Mesothelial cell of epicardium (in vitro differentiated cells): ENCODE data around the gene DNM3. TPM values are rescaled to one million over a fixed set of nuclear protein-coding genes. Genes with fewer than 3 reads are reported as not detected.

Experiments used
- DNase-seq, 2 experiments: peaks; one replicate each; pipeline ENCODE4 v3.0.0; 2021; ENCODE audit warnings: low spot score in 2 of 2; ENCODE audit not compliant: unreplicated experiment in 2 of 2
- H3K27ac Mint-ChIP-seq: 2 replicates; pipeline ENCODE4 v1.8.0; 2021; ENCODE audit warnings: mixed read lengths
- H3K27me3 Mint-ChIP-seq: 2 replicates; pipeline ENCODE4 v1.8.0; 2021; ENCODE audit warnings: low read depth, mixed read lengths
- H3K36me3 Mint-ChIP-seq: 2 replicates; pipeline ENCODE4 v1.8.0; 2021; ENCODE audit warnings: mixed read lengths
- H3K4me1 Mint-ChIP-seq: 2 replicates; pipeline ENCODE4 v1.8.0; 2021; ENCODE audit warnings: mixed read lengths
- H3K4me3 Mint-ChIP-seq: 2 replicates; pipeline ENCODE4 v1.8.0; 2021; ENCODE audit warnings: mild to moderate bottlenecking, moderate library complexity, mixed read lengths
- H3K9me3 Mint-ChIP-seq: 2 replicates; pipeline ENCODE4 v1.8.0; 2021; ENCODE audit warnings: mixed read lengths
- CTCF ChIP-seq: fragments of 200-600 bp; sonication (generic); IDR thresholded peaks from one replicate; pipeline ENCODE4 v1.5.0; 2021; ENCODE audit warnings: antibody characterized with exemption; ENCODE audit not compliant: unreplicated experiment
- total RNA-seq: library from RNA; stranded (reverse); gene quantifications from 3 replicates; pipeline ENCODE4 v1.2.1, GENCODE V29; 2021

DNM3 gene
- total RNA-seq, 1 donor from 2014 or later, result 5.0 TPM

DNA sequence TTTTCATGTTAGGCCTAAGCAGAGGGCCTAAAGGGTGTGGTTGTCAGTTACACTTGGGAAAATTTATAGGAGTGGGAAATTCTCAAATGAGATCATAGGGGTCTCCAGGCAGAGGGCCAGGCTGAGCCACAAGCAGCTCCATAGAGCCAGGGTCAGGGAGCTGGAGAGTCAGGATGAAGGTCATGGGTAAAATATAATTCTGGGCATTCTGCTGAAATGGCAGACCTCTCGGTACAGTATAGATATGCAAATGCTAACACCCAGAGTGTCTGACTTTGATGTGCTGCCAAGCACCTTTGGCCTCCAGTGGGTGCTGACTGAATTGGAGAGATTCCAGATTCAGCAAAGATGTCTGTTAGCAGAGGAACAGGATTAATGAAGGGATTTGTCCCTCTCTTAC is 40.1 kb downstream of the DNM3 start:
- no peak for DNase-seq
- peaks cover 8% of the 10 kb centered on the region for H3K4me1 Mint-ChIP-seq
- TF ChIP-seq CTCF, result no peak
- H3K4me3 Mint-ChIP-seq, result no peak overlapping the region
- no peak overlapping the region for H3K27ac Mint-ChIP-seq
- no peaks in the 10 kb centered on the region for H3K27me3 Mint-ChIP-seq
- H3K36me3 Mint-ChIP-seq, result no peaks in the 10 kb centered on the region
- H3K9me3 Mint-ChIP-seq, result no peaks in the 10 kb centered on the region

DNA sequence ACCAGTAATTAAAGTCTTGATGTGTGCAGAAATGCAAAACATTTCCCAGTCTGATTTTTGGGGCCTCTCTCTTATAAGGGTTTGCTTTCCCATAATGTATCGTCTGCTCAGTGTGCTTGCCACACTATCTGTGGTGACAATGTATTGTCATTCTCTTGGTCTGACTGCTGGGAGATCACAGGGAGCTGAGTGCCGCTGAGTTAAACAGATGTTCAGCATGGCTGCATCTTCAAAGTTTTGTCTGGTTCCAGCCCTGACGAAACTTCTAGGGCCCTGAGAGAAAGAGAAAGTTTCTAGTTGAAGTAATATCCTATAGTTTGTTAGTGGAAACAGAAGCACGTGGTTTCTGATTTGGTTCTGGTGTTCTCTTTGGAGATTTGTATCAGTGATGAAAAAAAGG is 42.6 kb downstream of the DNM3 start:
- H3K4me1 Mint-ChIP-seq, result peaks cover 4% of the 10 kb centered on the region
- no peak overlapping the region for H3K4me3 Mint-ChIP-seq
- no peaks in the 10 kb centered on the region for H3K27me3 Mint-ChIP-seq
- no peak for DNase-seq
- no peaks in the 10 kb centered on the region for H3K36me3 Mint-ChIP-seq
- peaks cover 4% of the 10 kb centered on the region for H3K9me3 Mint-ChIP-seq
- TF ChIP-seq CTCF, result no peak
- no peak overlapping the region for H3K27ac Mint-ChIP-seq

- Mint-ChIP-seq H3K4me1 (peaks cover 4% of the 10 kb centered on the region), H3K9me3 (peaks cover 4% of the 10 kb centered on the region), H3K27me3 (no peaks in the 10 kb centered on the region), H3K27ac (no peak overlapping the region), H3K36me3 (no peaks in the 10 kb centered on the region), H3K4me3 (no peak overlapping the region)
- DNase-seq, result no peak
- TF ChIP-seq CTCF, result no peak
These were observed 43.2 kb downstream of the DNM3 start for GRCh38 chr1:171884475-171884874.

- H3K27ac Mint-ChIP-seq, result no peak overlapping the region
These were observed 48.8 kb downstream of the DNM3 start for GRCh38 chr1:171890131-171890530.

DNA sequence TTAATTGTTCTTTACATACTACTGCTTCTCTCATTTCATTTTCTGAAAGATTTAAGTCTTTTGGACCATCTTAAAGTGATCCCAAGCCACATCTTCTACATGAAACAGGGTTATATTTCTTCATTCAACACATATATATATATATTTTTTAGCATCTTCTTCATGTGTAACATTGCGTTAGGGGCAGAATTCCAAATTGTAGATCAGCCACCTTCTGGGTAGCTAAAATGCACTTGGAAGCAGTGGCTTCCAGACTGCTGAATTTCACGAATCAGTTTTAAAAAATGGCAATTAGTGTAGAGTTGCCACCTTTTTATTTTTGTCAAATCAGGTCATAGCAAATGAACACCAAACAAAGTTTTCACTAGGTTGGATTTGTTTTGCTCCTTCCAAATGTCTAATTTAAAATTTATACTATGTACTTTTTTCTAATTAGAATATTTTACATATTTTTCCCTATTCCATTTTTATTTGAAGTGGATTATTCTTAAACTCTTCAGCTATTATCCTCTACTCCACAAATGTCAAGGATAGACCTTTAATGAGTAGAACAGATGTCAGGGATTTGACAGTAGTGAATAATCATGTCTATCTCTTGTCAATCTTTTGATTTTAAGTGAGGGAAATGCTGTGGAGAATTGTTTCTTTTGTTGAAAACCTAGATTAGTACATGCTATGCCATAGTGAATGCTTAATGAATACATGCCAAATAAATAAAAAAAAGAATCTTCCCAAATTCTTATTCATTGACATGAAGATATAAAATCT is 55.8 kb downstream of the DNM3 start:
- no peak overlapping the region for H3K27ac Mint-ChIP-seq
- DNase-seq, result no peak
- H3K4me3 Mint-ChIP-seq, result no peak overlapping the region
- H3K36me3 Mint-ChIP-seq, result no peaks in the 10 kb centered on the region
- TF ChIP-seq CTCF, result no peak
- H3K4me1 Mint-ChIP-seq, result peaks cover 17% of the 10 kb centered on the region
- H3K27me3 Mint-ChIP-seq, result no peaks in the 10 kb centered on the region
- H3K9me3 Mint-ChIP-seq, result peaks cover 10% of the 10 kb centered on the region

More at GRCh38 chr1:171890131-171890530, 48.8 kb downstream of the DNM3 start:
- Mint-ChIP-seq H3K4me1 (no peaks in the 10 kb centered on the region), H3K4me3 (no peak overlapping the region), H3K9me3 (peaks cover 21% of the 10 kb centered on the region), H3K36me3 (no peaks in the 10 kb centered on the region), H3K27me3 (no peaks in the 10 kb centered on the region)
- DNase-seq, result no peak
- TF ChIP-seq CTCF, result no peak

DNA sequence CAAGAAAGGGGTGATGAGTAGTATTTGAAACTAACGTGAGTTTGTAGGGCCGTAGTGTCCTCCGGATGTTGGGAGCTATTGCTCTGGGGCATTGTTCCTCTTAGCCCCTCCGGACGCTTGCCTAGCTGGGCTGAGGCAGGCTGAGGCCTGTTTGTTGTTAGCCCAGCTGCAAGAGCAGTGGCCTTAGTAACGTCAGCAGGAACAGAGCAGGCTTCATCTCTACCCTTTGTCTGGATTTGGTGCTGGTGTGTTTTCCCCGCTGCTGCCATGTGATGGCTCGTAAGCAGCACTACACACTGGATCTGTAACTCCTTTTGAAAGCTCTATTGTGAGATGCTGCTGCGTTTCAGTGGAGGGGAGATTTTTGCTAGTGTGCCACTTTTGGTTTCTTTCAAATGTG is 57.6 kb downstream of the DNM3 start:
- Mint-ChIP-seq H3K4me1 (peaks cover 22% of the 10 kb centered on the region), H3K27me3 (no peaks in the 10 kb centered on the region), H3K9me3 (no peaks in the 10 kb centered on the region), H3K4me3 (no peak overlapping the region), H3K36me3 (no peaks in the 10 kb centered on the region), H3K27ac (peak overlapping the region; percentile 70)
- TF ChIP-seq CTCF, result no peak
- no peak for DNase-seq
